ENCODE results near the gene SURF4.
A peak's percentile ranks its signal among the peaks of the same experiment; 100 is the strongest.

Gene SURF4

GRCh38 chr9:133372144-133372543 lies 3.7 kb downstream of the SURF4 start:
- no peak for DNase-seq

- DNase-seq = no peak
Measured at GRCh38 chr9:133371261-133371711, 4.6 kb downstream of the SURF4 start.

GRCh38 chr9:133370685-133371084 lies 5.2 kb downstream of the SURF4 start:
- DNase-seq = no peak

GRCh38 chr9:133369933-133370332 lies 5.9 kb downstream of the SURF4 start:
- DNase-seq = no peak

GRCh38 chr9:133369422-133369821 lies 6.4 kb downstream of the SURF4 start:
- DNase-seq = no peak

GRCh38 chr9:133368249-133368881 lies 7.5 kb downstream of the SURF4 start:
- no peak for DNase-seq

GRCh38 chr9:133367778-133368177 lies 8.1 kb downstream of the SURF4 start:
- no peak for DNase-seq

- DNase-seq = no peak
Measured at GRCh38 chr9:133367221-133367620, 8.6 kb downstream of the SURF4 start.

- DNase-seq = no peak
Measured at GRCh38 chr9:133366435-133366834, 9.4 kb downstream of the SURF4 start.

- DNase-seq = no peak
Measured at GRCh38 chr9:133362359-133363044, 13.4 kb downstream of the SURF4 start.

- no peak for DNase-seq
Measured at GRCh38 chr9:133361507-133362092, 14.3 kb downstream of the SURF4 start.

GRCh38 chr9:133360400-133361393 lies 15.2 kb downstream of the SURF4 start:
- DNase-seq = no peak

- no peak for DNase-seq
Measured at GRCh38 chr9:133359399-133360175, 16.3 kb downstream of the SURF4 start.

GRCh38 chr9:133357656-133358055 lies 18.2 kb downstream of the SURF4 start:
- DNase-seq = no peak

- DNase-seq = peak; percentile 80
Measured at GRCh38 chr9:133356391-133357091, 19.3 kb downstream of the SURF4 start, which contains the start of the genes SURF1 and SURF2. SURF1 (minus strand) TSS chr9:133356487; CDS start chr9:133356453, 34 bp downstream. SURF2 (plus strand) TSS chr9:133356550; CDS start chr9:133356593, 43 bp downstream.

- DNase-seq = no peak
Measured at GRCh38 chr9:133355881-133356357, 19.9 kb downstream of the SURF4 start.

- no peak for DNase-seq
Measured at GRCh38 chr9:133354766-133355165, 21.1 kb downstream of the SURF4 start.

GRCh38 chr9:133353548-133353947 lies 22.3 kb downstream of the SURF4 start:
- no peak for DNase-seq

GRCh38 chr9:133352635-133353340 lies 23.1 kb downstream of the SURF4 start:
- no peak for DNase-seq

- no peak for DNase-seq
Measured at GRCh38 chr9:133351908-133352634, 23.8 kb downstream of the SURF4 start.

All from NCI-H1105 (cell line).